OCI-LY3 (cell line): ENCODE results near the gene CREG1.

ENCODE experiments used
- EZH2phosphoT487 ChIP-seq: fragments of 200-600 bp; shearing (Covaris generic); IDR thresholded peaks from 2 replicates; pipeline ENCODE4 v1.6.1; 2018; ENCODE audit warnings: antibody characterized with exemption, mixed run types, low read depth
- TF ChIP-seq, protein P1 (sequence below): fragments of 200-600, 300-600 bp; sonication (generic); IDR thresholded peaks from 2 replicates; pipeline ENCODE4 v1.5.1; 2014; ENCODE audit warnings: antibody characterized with exemption, low read length, low read depth

- TF ChIP-seq, protein P1, sequence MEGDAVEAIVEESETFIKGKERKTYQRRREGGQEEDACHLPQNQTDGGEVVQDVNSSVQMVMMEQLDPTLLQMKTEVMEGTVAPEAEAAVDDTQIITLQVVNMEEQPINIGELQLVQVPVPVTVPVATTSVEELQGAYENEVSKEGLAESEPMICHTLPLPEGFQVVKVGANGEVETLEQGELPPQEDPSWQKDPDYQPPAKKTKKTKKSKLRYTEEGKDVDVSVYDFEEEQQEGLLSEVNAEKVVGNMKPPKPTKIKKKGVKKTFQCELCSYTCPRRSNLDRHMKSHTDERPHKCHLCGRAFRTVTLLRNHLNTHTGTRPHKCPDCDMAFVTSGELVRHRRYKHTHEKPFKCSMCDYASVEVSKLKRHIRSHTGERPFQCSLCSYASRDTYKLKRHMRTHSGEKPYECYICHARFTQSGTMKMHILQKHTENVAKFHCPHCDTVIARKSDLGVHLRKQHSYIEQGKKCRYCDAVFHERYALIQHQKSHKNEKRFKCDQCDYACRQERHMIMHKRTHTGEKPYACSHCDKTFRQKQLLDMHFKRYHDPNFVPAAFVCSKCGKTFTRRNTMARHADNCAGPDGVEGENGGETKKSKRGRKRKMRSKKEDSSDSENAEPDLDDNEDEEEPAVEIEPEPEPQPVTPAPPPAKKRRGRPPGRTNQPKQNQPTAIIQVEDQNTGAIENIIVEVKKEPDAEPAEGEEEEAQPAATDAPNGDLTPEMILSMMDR, result no peak
- TF ChIP-seq EZH2phosphoT487, result no peak
Measured at GRCh38 chr1:167514288-167514687, 39.3 kb downstream of the CREG1 start.
